Activated B cell treated with CpG ODN at 0.5 μM for 24 hours (primary cell): Measurements from ENCODE around the gene SSC4D. TPM values are rescaled to one million over a fixed set of nuclear protein-coding genes. Genes with fewer than 3 reads are reported as not detected.

ENCODE experiments used
- ATAC-seq: fragments of 200-7000 bp; cut with Tn5 transposase; one replicate; pipeline ENCODE4 v1.10.0; 2021; ENCODE audit warnings: low read depth, mild to moderate bottlenecking, moderate library complexity
- CTCF ChIA-PET: fragments of 350-600 bp; sonication (Branson Sonifier 250); formaldehyde crosslinking; loops from one replicate; lab custom pipeline; 2021; ENCODE audit warnings: antibody characterized with exemption; lab: Charles Lee
- POLR2A ChIA-PET: fragments of 350-600 bp; sonication (Branson Sonifier 250); formaldehyde crosslinking; loops from one replicate; lab custom pipeline; 2021; ENCODE audit warnings: antibody characterized with exemption; lab: Charles Lee
- DNase-seq: peaks from one replicate; pipeline ENCODE4 v3.0.0; 2022
- H3K27ac Mint-ChIP-seq: one replicate; pipeline ENCODE4 v1.8.0; 2020; ENCODE audit warnings: mixed read lengths
- H3K27me3 Mint-ChIP-seq: one replicate; pipeline ENCODE4 v1.8.0; 2021; ENCODE audit warnings: mixed read lengths
- H3K36me3 Mint-ChIP-seq: one replicate; pipeline ENCODE4 v1.8.0; 2021; ENCODE audit warnings: low read depth, mixed read lengths
- H3K4me1 Mint-ChIP-seq: one replicate; pipeline ENCODE4 v1.8.0; 2021; ENCODE audit warnings: mixed read lengths
- H3K4me3 Mint-ChIP-seq: one replicate; pipeline ENCODE4 v1.8.0; 2020; ENCODE audit warnings: mild to moderate bottlenecking, mixed read lengths
- H3K9me3 Mint-ChIP-seq: one replicate; pipeline ENCODE4 v1.8.0; 2020; ENCODE audit warnings: mixed read lengths
- intact Hi-C: fragments of 100-400 bp; cut with micrococcal nuclease; formaldehyde crosslinking; loops from one replicate; pipeline ENCODE4 v1.15.1; 2024
- total RNA-seq: library from RNA; stranded (reverse); gene quantifications from 2 replicates; pipeline ENCODE4 v1.2.3, GENCODE V29; 2022
- TF ChIP-seq, protein P1 (sequence below): fragments of 200-600 bp; IDR thresholded peaks from one replicate; pipeline ENCODE4 v1.8.0; 2022; ENCODE audit warnings: antibody characterized with exemption, mild to moderate bottlenecking

Gene SSC4D
- total RNA-seq, 1 donor from 2014 or later, result 0.55 TPM

DNA sequence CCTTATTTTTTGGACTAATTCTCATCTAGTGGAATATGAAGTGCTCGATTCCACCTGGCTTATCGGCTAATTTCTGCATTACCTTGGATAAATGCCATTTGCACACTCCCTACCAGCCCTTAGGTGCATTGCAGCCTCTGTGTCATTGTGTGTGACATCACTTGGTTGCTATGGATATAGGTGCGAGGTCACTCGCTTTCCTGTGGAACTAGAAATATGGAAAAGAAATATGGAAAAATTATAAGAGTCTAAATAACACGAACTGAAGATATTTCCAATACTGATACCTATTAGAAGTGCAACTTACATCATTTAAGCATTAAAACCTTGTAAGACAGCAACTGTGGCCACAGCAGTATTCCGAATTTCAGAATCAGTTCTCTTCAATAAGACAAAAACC, 52.7 kb downstream of the SSC4D start:
- Mint-ChIP-seq H3K4me3 (peak overlapping the region; percentile 95), H3K9me3 (no peaks in the 10 kb centered on the region), H3K27me3 (no peaks in the 10 kb centered on the region), H3K27ac (peak overlapping the region; percentile 95), H3K4me1 (peaks cover 44% of the 10 kb centered on the region), H3K36me3 (peaks cover 35% of the 10 kb centered on the region)
- intact Hi-C loops, result loop anchor here (5.0 to 10.0 kb wide), 2 partner anchors 365 to 442 kb away; partner anchors contain the start of genes POR and TMEM120A
- POLR2A ChIA-PET, result interaction anchor here (1.1 kb wide), 1 partner anchor 37 kb away, joined by 3 read pairs; no protein-coding TSS in a partner anchor
- no peak for DNase-seq
- no peak for ATAC-seq
- TF ChIP-seq, protein P1, sequence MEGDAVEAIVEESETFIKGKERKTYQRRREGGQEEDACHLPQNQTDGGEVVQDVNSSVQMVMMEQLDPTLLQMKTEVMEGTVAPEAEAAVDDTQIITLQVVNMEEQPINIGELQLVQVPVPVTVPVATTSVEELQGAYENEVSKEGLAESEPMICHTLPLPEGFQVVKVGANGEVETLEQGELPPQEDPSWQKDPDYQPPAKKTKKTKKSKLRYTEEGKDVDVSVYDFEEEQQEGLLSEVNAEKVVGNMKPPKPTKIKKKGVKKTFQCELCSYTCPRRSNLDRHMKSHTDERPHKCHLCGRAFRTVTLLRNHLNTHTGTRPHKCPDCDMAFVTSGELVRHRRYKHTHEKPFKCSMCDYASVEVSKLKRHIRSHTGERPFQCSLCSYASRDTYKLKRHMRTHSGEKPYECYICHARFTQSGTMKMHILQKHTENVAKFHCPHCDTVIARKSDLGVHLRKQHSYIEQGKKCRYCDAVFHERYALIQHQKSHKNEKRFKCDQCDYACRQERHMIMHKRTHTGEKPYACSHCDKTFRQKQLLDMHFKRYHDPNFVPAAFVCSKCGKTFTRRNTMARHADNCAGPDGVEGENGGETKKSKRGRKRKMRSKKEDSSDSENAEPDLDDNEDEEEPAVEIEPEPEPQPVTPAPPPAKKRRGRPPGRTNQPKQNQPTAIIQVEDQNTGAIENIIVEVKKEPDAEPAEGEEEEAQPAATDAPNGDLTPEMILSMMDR, result no peak
- CTCF ChIA-PET, result no interaction called here

DNA sequence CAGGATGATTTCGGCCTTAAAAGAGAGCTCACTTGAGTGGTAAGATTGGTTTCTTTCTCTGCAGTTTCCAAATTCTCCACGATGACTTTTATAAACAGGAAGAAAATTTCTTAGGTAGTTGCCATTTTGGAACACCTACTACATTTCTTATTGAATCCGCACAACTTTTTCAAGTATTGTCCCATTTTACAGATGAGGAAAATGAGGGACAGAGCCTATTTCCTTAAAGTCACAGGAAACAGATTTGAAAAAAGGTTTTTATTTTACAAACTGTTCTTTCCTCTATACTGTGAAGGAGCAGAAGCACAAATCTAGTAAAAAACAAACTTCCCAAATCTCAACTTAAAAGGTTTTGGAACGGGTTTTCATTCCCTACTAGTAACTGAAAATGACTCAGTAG, 53.4 kb downstream of the SSC4D start:
- ATAC-seq, result no peak
- intact Hi-C loops, result loop anchor here (5.0 to 10.0 kb wide), 2 partner anchors 364 to 441 kb away; partner anchors contain the start of genes POR and TMEM120A
- Mint-ChIP-seq H3K36me3 (peaks cover 42% of the 10 kb centered on the region), H3K4me1 (peaks cover 51% of the 10 kb centered on the region), H3K9me3 (no peaks in the 10 kb centered on the region), H3K27me3 (no peaks in the 10 kb centered on the region), H3K4me3 (peak overlapping the region; percentile 3), H3K27ac (peak overlapping the region; percentile 22)
- CTCF ChIA-PET, result no interaction called here
- TF ChIP-seq, protein P1, result no peak
- POLR2A ChIA-PET, result no interaction called here
- no peak for DNase-seq

DNA sequence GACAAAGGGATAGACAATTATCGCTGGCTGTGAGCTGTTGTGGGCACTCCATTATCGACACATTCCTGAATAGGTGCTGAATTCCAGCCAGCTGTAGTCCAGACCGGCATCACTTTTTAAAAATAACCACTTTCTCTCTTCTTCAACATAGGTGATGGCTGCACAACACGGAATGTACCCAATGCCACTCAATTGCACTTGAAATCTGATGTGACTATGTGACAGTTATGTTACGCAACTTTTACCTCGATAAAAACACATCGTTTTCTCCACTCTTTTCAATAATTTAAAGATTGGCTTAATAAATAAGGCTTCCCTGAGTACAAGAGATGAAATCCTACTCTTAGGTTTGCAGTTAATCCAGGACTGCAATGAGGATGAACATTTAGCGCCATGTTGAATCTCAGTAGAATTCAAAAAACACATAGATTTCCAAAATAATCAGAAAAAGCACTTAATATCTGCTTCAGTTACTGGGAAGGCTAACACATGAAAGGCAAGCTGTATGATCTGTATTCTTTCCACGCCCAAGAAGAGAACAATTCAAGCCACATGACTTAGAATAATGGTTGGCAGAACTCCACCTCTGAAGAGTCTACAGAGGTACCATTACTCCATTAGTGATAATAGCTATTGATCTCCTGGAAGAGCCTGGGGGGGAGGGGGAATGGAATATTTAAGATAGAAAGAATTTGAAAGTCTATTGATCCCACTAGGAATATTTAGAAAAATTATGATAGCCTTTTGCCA, 54.3 kb downstream of the SSC4D start:
- Mint-ChIP-seq H3K4me1 (peaks cover 56% of the 10 kb centered on the region), H3K4me3 (no peak overlapping the region), H3K9me3 (no peaks in the 10 kb centered on the region), H3K27me3 (no peaks in the 10 kb centered on the region), H3K36me3 (peaks cover 50% of the 10 kb centered on the region), H3K27ac (no peak overlapping the region)
- TF ChIP-seq, protein P1, result no peak
- POLR2A ChIA-PET, result interaction anchor here (0.9 kb wide), 1 partner anchor 37 kb away, joined by 3 read pairs; no protein-coding TSS in a partner anchor
- ATAC-seq, result no peak
- CTCF ChIA-PET, result no interaction called here
- intact Hi-C loops, result loop anchor here (5.0 to 10.0 kb wide), 2 partner anchors 363 to 440 kb away; partner anchors contain the start of genes POR and TMEM120A
- no peak for DNase-seq

DNA sequence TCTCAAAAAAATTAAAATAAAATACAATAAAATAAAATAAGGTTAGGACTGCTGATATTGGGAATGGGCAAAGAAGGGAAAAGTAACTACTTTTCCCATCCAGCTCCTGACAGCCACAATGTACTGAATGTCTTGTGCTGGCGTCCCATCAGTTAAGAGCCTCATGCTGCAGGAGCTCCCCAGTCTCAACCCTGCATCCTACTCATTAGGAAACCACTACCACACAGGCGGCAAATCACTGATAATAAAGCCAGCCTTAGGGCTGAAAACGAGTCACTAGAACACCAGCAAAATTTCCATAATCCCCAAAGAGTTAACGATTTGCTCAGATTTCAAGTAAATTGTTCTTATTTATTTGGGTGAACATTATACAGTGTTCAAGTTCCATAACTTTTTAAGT, 55.0 kb downstream of the SSC4D start:
- no peak for DNase-seq
- Mint-ChIP-seq H3K27ac (no peak overlapping the region), H3K36me3 (peaks cover 56% of the 10 kb centered on the region), H3K4me1 (peaks cover 53% of the 10 kb centered on the region), H3K4me3 (no peak overlapping the region), H3K9me3 (no peaks in the 10 kb centered on the region), H3K27me3 (no peaks in the 10 kb centered on the region)
- ChIA-PET CTCF (no interaction called here), POLR2A (interaction anchor here (0.9 kb wide), 1 partner anchor 36 kb away, joined by 3 read pairs; no protein-coding TSS in a partner anchor)
- no peak for ATAC-seq
- TF ChIP-seq, protein P1, result no peak
- intact Hi-C loops, result loop anchor here (10.0 kb wide), 1 partner anchor 440 kb away; the partner anchor contains the start of gene POR

DNA sequence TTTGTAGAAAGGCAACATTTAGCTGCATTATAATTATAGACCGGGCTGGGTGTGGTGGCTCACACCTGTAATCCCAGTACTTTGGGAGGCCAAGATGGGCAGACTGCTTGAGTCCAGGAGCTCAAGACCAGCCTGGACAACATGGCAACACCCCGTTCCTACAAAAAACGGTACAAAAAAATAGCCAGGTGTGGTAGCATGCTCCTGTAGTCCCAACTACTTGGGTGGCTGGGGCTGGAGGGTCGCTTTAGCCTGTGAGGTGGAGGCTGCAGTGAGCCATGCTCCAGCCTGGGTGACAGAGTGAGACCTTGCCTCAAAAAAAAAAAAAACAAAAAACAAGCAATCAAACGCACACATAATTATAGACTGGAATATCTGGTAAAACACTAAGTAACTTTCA, 55.8 kb downstream of the SSC4D start:
- Mint-ChIP-seq H3K27ac (no peak overlapping the region), H3K4me1 (peaks cover 52% of the 10 kb centered on the region), H3K4me3 (no peak overlapping the region), H3K36me3 (peaks cover 59% of the 10 kb centered on the region), H3K27me3 (no peaks in the 10 kb centered on the region), H3K9me3 (no peaks in the 10 kb centered on the region)
- ATAC-seq (no peak), DNase-seq (no peak)
- ChIA-PET CTCF (no interaction called here), POLR2A (no interaction called here)
- TF ChIP-seq, protein P1, result no peak
- intact Hi-C loops, result loop anchor here (10.0 kb wide), 1 partner anchor 439 kb away; the partner anchor contains the start of gene POR
